HG03565 (cell line): ENCODE data around the gene KRTAP5-9.
"Not testable (repeated sequence)": the region's sequence is repeated elsewhere in the genome, so short reads cannot be mapped to it uniquely, and the experiment has no call there.

Source experiments
- ATAC-seq: cut with Tn5 transposase; IDR thresholded peaks from one replicate; pipeline ENCODE4 v1.9.1; 2021; ENCODE audit warnings: mild to moderate bottlenecking, moderate library complexity; ENCODE audit not compliant: unreplicated experiment

The KRTAP5-9 gene

DNA sequence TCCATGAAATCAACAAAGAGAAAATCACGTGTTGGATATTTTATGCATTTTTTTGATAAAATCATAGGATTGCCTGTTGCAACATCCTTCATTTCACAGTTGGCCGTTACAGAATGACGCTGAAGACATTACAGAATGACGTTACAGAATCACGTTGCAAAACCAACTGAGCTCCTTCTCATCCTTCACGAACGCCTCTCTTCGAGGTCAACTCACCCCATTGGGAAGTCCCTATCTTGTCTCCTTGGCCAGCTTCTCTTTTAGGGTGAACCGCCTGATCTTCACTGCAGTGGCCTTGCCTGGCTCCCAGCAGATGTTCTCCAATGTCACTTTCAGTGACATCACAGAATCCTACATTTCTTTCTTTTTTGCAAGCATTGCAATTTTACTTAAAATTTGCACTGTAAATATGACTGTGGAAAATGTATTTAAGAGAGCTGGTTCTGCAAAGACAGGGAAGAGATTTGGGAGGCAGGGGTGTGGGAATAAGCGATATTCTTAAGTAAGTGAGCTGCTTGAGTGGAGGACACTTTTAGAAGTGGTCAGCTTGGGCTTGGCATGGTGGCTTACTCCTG lies 16.1 kb upstream of the KRTAP5-9 start:
- ATAC-seq, result no peak

DNA sequence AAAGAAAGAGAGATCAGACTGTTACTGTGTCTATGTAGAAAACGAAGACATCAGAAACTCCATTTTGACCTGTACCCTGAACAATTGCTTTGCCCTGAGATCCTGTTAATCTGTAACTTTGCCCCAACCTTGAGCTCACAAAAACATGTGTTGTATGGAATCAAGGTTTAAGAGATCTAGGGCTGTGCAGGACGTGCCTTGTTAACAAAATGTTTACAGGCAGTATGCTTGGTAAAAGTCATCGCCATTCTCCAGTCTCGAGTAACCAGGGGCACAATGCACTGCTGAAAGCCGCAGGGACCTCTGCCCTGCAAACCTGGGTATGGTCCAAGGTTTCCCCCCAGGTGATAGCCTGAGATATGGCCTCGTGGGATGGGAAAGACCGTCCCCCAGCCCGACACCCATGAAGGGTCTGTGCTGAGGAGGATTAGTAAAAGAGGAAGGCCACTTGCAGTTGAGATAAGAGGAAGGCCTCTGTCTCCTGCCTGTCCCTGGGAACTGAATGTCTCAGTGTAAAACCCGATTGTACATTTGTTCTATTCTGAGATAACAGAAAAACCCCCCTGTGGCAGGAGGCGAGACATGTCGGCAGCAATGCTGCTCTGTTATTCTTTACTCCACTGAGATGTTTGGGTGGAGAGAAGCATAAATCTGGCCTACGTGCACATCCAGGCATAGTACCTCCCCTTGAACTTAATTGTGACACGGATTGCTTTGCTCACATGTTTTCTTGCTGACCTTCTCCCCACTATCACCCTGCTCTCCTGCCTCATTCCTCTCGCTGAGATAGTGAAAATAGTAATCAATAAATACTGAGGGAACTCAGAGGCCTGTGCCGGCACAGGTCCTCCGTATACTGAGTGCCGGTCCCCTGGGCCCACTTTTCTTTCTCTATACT lies 13.3 kb upstream of the KRTAP5-9 start:
- not testable (repeated sequence) for ATAC-seq

DNA sequence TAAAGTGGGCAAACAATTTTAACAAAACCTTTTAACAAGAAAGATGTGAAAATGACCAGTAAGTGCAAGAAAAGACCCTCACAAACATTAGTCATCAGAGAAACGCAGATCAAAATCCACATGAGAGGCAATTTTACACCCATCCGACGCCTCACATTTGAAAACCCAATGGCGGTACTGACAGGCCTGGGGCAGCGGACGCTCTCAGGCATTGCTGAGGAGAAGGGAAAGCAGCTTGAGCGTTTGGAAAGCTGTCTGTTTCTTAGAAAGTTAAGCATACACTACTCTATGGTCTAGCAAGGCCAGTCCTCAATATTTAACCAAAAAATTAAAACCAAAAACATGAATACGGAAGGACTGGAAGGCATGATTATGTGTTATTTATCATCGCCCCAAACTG lies 12.4 kb upstream of the KRTAP5-9 start:
- ATAC-seq, result no peak

DNA sequence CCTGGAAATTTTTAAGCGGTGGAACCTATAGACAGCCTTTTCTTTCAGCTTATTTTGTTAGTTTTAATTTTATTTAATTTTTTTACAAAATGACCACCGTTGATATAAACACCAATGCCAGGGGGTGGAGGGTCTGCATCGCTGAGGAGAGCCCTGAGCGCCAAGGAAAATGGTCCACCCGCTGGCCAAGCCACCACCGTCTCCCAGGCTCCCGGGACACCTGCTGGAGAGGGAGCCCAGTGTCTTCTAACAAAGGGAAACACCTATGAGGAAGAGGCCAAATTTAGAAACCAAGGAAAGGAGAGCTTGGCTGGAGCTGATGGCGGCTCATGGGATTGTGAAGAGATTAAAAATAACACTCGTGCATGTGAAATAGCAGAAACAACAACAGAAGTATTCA lies 10.7 kb upstream of the KRTAP5-9 start:
- no peak for ATAC-seq

DNA sequence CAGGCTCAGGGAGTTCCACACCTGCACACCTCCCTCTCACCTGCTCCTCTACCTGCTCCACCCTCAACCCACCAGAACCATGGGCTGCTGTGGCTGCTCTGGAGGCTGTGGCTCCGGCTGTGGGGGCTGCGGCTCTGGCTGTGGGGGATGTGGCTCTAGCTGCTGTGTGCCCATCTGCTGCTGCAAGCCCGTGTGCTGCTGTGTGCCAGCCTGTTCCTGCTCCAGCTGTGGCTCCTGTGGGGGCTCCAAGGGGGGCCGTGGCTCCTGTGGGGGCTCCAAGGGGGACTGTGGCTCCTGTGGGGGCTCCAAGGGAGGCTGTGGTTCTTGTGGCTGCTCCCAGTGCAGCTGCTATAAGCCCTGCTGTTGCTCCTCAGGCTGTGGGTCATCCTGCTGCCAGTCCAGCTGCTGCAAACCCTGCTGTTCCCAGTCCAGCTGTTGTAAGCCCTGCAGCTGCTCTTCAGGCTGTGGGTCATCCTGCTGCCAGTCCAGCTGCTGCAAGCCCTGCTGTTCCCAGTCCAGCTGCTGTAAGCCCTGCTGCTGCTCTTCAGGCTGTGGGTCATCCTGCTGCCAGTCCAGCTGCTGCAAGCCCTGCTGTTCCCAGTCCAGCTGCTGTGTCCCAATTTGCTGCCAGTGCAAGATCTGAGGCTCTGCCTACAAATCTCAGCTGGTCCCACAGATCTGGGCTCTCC lies 10.1 kb upstream of the KRTAP5-9 start, which contains the start of gene KRTAP5-8:
TSS of gene KRTAP5-8 (plus strand) at position 49 of the 689 bp plus-strand sequence. CDS start at position 80, 31 bp downstream.
- ATAC-seq, result not testable (repeated sequence)

DNA sequence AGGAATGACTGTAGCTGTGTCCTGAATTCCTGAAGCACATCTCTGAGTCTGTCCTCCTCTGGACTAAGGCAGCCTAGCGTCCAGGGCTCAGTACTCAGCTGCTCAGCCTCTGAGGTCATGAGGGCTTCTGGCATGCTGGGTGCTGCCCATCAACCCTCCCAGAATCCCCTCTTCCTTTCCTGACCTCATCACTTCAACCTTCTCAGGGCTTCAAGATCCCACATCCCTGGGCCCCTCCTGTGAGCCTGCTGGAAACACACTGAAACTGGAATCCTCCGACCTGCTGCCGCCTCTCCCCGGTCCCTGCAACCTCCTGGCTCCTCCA lies 9.6 kb upstream of the KRTAP5-9 start:
- no peak for ATAC-seq

DNA sequence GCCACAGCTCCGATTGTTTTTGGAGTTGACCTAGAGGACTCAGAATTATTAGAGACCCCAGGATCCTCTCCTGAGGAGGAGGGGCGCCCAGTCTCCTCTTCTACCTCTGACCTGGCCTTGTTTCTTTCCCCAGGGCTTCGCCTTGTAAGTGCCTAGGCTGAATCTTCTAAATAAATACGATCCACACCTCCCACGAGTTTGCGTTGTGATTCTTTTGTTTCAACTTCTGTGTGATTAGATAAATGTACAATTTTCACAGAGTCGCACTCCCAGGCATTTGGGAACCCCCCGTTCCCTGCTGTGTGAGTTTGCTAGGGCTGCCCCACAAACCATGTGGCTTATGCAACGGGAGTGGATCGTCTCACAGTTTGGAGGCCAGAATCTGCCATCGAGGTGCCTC lies 9.2 kb upstream of the KRTAP5-9 start:
- no peak for ATAC-seq

DNA sequence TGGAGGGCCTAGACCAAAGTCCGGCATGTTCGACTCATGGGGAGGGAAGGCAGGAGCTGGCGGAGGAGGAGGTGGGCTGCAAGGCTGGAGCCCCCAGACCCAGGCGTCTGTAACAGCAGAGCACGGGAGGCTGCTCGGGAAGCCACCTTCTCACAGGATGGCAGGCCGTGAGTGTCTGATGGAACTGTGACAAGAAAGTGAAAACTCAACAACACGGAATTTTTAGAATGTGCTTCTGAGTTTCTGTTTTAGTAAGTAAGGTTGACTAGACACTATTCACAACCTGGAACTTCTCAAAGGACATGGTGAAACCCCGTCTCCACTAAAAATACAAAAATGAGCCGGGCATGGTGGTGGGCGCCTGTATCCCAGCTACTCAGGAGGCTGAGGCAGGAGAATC lies 8.2 kb upstream of the KRTAP5-9 start:
- ATAC-seq, result not testable (repeated sequence)

DNA sequence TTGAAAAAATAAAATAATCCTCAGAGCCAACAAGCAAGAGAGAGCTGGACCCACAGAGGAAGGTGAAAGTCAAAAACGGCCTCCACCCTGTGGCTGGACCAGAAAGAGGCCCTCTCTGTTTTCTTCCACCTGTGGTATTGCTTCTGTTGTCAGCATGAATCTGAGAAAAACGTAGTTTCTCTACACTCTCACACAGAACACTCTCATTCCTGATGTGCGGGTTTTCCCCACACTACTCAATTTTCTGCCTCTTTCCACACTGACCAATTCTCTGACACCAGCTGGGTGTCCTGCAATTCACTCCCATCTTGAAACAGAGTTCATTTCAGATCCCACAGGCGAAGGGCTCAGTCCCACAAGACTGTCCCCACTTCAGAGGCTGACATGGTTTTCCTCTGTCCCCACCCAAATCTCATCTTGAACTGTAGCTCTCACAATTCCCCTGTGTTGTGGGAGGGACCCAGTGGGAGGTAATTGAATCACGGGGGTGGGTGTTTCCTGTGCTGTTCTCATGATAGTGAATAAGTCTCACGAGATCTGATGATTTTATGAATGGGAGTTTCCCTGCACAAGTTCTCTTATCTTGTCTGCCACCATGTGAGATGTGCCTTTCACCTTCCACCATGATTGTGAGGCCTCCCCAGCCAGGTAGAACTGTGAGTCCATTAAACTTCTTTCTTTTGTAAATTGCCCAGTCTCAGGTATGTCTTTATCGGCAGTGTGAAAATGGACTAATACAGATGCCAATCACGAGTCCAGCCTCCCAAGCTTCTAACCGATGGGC lies 7.5 kb upstream of the KRTAP5-9 start:
- ATAC-seq, result not testable (repeated sequence)

DNA sequence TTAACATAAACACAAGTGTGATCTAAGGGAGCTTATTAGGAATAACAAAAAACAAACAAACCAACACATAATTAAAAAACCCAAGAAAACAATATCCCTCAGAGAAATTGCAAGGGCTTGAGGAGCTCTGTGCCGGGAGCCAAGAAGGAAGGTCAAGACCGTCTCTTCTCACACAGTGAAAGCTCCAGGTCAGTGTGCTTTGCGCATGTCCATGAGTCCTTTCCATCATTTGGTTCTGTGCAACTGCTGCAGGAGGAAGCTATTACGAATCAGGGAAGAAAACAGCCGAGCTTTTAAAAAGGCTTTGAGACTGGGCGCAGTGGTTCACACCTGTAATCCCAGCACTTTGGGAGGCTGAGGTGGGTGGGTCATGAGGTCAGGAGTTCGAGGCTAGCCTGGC lies 5.8 kb upstream of the KRTAP5-9 start:
- no peak for ATAC-seq

DNA sequence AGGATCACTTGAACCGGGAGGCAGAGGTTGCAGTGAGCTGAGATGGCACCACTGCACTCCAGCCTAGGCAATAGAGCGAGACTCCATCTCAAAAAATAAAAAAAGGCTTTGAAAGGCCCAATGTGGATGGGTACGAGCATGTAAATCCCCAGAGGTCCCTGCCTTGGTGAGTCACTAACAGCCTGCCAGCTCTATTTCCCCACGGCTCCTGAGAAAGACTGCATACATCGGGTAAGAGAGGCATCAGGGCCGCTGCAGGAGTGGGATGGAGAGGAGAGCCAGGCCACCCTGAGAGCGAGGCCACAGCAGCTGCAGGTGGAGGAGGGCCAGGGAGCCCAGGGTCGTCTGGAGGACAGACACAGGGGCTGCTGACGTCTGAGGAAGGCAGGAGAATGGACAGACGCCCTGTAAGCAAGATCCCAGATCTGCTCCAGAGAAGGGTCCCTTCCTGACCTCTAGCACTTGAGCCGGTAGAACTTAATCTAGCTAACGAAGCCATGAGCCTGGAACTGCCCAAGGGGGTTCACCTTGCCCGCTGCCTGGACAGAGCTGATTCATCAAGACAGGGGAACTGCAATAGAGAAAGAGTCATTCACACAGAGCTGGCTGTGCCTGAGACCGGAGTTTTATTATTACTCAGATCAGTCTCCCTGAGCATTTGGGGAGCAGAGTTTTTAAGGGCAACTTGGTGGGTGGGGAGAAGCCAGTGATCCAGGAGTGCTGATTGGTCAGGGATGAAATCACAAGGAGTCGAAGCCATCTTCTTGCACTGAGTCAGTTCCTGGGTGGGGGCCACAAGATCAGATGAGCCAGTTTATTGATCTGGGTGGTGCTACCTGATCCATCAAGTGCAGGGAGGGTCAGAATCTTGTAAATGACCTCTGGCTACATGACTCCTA lies 5.1 kb upstream of the KRTAP5-9 start:
- no peak for ATAC-seq

DNA sequence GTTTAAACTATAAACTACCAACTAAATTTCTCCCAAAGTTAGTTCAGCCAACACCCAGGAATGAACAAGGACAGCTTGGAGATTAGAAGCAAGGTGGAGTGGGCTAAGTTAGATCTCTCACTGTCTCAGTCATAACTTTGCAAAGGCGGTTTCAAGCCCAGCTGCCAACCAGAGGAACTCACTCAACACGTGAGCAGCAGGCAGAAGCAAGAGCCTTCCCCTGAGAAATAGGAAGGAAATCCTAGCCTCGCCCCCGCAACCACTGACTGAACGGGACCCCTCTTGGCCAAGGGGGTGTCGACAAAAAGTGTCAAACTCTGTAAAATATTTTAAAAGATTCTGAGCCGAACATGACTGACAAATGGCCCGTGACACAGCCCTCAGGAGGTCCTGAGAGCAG lies 4.4 kb upstream of the KRTAP5-9 start:
- ATAC-seq, result no peak

DNA sequence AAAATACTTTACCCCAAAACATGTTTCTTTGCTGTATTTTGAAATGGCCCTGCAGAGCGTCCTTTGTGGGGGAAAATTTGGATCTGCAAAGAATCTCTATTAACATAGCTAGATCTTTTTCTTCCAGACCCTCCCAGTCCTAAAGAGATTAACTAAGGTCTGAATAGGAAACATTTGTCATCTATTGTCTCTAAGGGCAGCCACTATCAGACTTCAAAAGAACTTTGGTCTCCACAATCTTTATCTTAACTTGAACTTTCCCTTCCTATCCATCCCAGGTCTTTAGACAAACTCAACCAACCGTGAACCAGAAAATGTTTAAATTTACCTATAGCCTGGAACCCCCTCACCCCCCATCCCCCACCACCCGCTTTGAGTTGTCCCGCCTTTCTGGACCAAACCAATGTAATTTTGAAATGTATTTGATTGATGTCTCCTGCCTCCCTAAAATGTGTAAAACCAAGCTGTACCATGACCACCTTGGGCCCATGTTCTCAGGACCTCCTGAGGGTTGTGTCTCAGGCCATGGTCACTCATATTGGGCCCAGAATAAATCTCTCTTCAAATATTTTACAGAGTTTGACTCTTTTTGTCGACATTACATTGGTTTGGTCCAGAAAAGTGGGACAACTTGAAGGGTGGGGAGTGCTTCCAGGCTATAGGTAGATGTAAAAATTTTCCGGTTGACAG lies 3.5 kb upstream of the KRTAP5-9 start:
- no peak for ATAC-seq

DNA sequence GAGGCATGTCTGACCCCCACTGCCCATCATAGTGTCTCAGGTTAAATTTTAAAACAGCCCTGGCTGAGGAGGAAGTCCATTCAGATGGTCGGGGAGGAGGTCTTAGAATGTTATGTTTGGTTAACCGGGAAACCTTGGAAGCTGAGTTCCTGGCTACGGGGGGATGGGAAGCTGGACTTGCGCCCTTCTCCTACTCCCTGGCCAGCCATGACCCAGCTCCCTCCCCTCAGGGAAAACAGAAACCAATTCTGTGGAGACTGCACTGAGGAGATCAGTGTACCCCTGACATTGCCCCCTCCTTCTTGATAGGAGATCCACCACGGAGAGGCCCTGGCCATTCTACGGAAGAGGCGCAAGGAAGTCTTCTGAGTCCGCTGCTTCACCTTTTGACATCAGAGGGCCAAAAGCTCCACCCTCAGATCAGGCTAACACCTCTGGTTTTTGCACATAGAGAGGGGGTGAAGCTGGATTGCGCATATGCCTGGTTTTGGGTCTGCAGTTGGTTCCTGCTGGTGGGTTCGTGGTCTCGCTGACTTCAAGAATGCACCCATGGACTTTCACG lies 2.7 kb upstream of the KRTAP5-9 start:
- no peak for ATAC-seq

DNA sequence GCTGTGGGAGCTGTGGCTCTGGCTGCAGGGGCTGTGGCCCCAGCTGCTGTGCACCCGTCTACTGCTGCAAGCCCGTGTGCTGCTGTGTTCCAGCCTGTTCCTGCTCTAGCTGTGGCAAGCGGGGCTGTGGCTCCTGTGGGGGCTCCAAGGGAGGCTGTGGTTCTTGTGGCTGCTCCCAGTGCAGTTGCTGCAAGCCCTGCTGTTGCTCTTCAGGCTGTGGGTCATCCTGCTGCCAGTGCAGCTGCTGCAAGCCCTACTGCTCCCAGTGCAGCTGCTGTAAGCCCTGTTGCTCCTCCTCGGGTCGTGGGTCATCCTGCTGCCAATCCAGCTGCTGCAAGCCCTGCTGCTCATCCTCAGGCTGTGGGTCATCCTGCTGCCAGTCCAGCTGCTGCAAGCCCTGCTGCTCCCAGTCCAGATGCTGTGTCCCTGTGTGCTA lies 514 bp downstream of the KRTAP5-9 start:
- no peak for ATAC-seq

DNA sequence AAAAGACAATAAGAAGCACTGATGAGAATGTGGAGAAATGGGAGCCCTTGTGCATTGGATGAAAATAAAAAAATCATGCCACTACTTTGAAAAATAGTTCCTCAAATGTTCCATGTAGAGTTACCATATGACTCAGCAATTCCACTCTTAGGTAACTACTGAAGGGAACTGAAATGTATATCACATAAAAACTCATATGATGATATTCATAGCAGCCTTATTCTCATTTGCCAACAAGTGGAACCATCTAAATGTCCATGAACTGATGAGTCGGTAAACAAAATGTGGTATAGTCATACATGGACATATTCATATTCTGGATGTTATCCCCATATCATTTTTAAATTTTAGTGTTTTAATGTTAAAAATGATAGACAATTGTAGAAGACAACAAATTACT lies 3.5 kb downstream of the KRTAP5-9 start:
- ATAC-seq, result no peak

DNA sequence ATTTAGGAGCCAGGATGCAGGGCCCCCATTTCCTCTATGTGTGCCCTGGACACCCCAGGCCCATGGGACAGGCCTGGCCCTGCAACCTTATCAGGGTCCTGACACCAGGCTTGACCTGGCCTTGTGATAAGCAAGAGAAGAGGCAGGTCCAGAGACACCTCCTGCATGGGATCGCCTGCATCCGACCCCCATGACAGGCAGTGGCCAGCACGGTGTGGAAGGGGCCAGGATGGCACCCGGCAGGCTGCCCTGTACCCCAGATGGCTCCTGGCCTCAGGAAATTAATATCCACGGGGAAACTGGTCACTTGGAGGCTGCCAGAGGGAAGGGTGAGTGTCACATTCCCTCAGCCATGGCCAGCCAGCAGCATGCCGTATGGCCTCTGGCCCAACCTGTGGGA lies 6.8 kb downstream of the KRTAP5-9 start:
- no peak for ATAC-seq

DNA sequence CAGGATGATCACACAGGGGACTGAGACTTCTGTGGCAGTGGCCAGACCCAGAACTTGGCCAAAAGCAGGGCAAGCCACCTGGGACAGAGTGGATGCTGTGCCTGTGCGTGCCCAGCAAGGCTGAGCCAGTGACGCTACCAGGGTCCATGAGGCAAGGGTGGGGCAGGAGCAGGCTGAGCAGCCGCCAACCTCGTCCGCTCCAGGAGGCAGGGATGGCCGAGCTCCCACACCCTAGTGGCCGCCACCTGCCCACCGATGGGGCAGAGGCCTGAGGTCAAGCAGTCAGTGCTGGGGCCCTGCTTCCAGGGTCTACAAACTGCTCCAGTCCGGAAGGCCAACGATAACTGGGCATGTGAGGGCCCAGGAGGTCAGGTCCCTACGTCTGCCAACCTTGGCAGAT lies 7.3 kb downstream of the KRTAP5-9 start:
- ATAC-seq, result no peak

DNA sequence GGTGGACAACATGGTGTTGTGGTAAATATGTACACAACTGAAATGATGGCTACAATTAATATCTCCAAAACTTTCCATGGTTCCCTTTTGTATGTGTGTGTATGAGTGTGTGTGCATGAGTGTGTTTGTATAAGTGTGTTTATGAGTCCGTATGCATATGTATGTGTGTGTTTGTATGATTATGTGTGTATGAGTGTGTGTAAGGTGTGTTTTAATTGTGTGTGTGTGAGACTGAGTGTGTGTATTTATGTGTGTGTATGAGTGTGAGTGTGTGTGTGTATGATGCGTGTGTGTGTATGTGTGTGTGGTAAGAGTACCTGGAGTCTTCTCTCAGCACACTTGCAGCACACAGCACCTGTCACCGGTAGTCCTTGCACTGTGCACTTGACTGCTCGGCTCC lies 7.8 kb downstream of the KRTAP5-9 start:
- ATAC-seq, result no peak
